KMS-11 (cell line): ENCODE measurements around the gene PLP1.

Experiments
- H2AFZ ChIP-seq: fragments of 200-600 bp; sonication (generic); 2 replicates; pipeline ENCODE4 v1.6.1; 2016; ENCODE audit warnings: antibody characterized with exemption, mixed run types, low read depth
- H3K27ac ChIP-seq: fragments of 200-600 bp; sonication (generic); 2 replicates; pipeline ENCODE4 v1.6.1; 2016; ENCODE audit warnings: mild to moderate bottlenecking, mixed run types
- H3K27me3 ChIP-seq: fragments of 200-600 bp; sonication (generic); 2 replicates; pipeline ENCODE4 v1.6.1; 2017; ENCODE audit warnings: mild to moderate bottlenecking, low read depth, mixed run types, moderate library complexity; ENCODE audit not compliant: insufficient read depth
- H3K36me3 ChIP-seq: fragments of 200-600 bp; sonication (generic); 2 replicates; pipeline ENCODE4 v1.6.1; 2017; ENCODE audit warnings: mild to moderate bottlenecking, mixed run types; ENCODE audit not compliant: insufficient read depth
- H3K4me1 ChIP-seq: fragments of 200-600 bp; sonication (generic); 2 replicates; pipeline ENCODE4 v1.6.1; 2016; ENCODE audit warnings: mild to moderate bottlenecking, low read depth, mixed run types; ENCODE audit not compliant: poor library complexity, severe bottlenecking
- H3K4me2 ChIP-seq: fragments of 200-600 bp; sonication (generic); 2 replicates; pipeline ENCODE4 v1.7.0; 2016; ENCODE audit warnings: mild to moderate bottlenecking, mixed run types
- H3K4me3 ChIP-seq: fragments of 200-600 bp; sonication (generic); IDR thresholded peaks from 2 replicates; pipeline ENCODE4 v1.6.1; 2017; ENCODE audit warnings: low read depth, low read length, mixed read lengths; ENCODE audit not compliant: insufficient read depth
- H3K79me2 ChIP-seq: fragments of 200-600 bp; sonication (generic); 2 replicates; pipeline ENCODE4 v1.6.1; 2016; ENCODE audit warnings: low read depth, mixed run types; ENCODE audit not compliant: insufficient read depth
- H3K9ac ChIP-seq: fragments of 200-600 bp; sonication (generic); 2 replicates; pipeline ENCODE4 v1.6.1; 2016; ENCODE audit warnings: mild to moderate bottlenecking, mixed run types
- H4K20me1 ChIP-seq: fragments of 200-600 bp; sonication (generic); 2 replicates; pipeline ENCODE4 v1.6.1; 2016; ENCODE audit warnings: mild to moderate bottlenecking, mixed run types; ENCODE audit not compliant: insufficient read depth
- TF ChIP-seq, protein P1 (sequence below): fragments of 200-600 bp; sonication (generic); conservative IDR thresholded peaks from 2 replicates; pipeline ENCODE4 v1.6.1; 2017; ENCODE audit warnings: low read depth, mild to moderate bottlenecking, antibody characterized with exemption, low read length, moderate library complexity, mixed read lengths

The PLP1 gene

DNA sequence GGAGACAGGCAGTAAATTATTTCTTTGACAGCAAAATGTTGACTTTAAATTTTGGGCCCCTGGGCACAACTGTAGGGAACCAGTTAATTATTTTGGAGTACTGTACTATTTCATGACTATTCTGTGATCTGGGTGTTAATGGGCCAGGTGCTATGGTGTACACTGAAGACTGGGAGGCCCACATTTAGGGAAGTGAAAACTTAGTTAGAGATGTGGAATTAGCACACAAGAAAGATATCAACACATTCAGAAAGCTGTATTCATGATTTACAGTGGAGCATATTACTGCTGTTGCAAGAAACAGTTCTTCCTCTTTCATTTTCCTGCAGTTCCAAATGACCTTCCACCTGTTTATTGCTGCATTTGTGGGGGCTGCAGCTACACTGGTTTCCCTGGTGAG, 12.4 kb downstream of the PLP1 start:
- H3K79me2 ChIP-seq = no peaks in the 10 kb centered on the region
- TF ChIP-seq, protein P1, sequence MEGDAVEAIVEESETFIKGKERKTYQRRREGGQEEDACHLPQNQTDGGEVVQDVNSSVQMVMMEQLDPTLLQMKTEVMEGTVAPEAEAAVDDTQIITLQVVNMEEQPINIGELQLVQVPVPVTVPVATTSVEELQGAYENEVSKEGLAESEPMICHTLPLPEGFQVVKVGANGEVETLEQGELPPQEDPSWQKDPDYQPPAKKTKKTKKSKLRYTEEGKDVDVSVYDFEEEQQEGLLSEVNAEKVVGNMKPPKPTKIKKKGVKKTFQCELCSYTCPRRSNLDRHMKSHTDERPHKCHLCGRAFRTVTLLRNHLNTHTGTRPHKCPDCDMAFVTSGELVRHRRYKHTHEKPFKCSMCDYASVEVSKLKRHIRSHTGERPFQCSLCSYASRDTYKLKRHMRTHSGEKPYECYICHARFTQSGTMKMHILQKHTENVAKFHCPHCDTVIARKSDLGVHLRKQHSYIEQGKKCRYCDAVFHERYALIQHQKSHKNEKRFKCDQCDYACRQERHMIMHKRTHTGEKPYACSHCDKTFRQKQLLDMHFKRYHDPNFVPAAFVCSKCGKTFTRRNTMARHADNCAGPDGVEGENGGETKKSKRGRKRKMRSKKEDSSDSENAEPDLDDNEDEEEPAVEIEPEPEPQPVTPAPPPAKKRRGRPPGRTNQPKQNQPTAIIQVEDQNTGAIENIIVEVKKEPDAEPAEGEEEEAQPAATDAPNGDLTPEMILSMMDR = no peak
- no peak overlapping the region for H3K4me3 ChIP-seq
- H3K27ac ChIP-seq = no peak overlapping the region
- no peak overlapping the region for H3K4me2 ChIP-seq
- H3K4me1 ChIP-seq = peaks cover 3% of the 10 kb centered on the region
- no peaks in the 10 kb centered on the region for H3K36me3 ChIP-seq
- H3K9ac ChIP-seq = no peak overlapping the region
- no peaks in the 10 kb centered on the region for H3K27me3 ChIP-seq
- no peaks in the 10 kb centered on the region for H4K20me1 ChIP-seq
- no peak overlapping the region for H2AFZ ChIP-seq

DNA sequence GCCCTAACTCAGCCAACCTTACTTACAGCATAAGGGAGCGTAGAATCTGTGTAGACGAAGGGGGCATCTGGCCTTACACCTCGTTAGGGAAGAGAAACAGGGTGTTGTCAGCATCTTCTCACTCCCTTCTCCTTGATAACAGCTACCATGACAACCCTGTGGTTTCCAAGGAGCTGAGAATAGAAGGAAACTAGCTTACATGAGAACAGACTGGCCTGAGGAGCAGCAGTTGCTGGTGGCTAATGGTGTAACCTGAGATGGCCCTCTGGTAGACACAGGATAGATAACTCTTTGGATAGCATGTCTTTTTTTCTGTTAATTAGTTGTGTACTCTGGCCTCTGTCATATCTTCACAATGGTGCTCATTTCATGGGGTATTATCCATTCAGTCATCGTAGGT, 14.6 kb downstream of the PLP1 start:
- H3K27me3 ChIP-seq = no peaks in the 10 kb centered on the region
- no peaks in the 10 kb centered on the region for H3K79me2 ChIP-seq
- no peaks in the 10 kb centered on the region for H4K20me1 ChIP-seq
- peaks cover 3% of the 10 kb centered on the region for H3K4me1 ChIP-seq
- no peak overlapping the region for H3K27ac ChIP-seq
- no peak overlapping the region for H2AFZ ChIP-seq
- TF ChIP-seq, protein P1 = no peak
- H3K36me3 ChIP-seq = no peaks in the 10 kb centered on the region
- H3K4me2 ChIP-seq = no peak overlapping the region
- H3K9ac ChIP-seq = no peak overlapping the region
- H3K4me3 ChIP-seq = no peak overlapping the region

DNA sequence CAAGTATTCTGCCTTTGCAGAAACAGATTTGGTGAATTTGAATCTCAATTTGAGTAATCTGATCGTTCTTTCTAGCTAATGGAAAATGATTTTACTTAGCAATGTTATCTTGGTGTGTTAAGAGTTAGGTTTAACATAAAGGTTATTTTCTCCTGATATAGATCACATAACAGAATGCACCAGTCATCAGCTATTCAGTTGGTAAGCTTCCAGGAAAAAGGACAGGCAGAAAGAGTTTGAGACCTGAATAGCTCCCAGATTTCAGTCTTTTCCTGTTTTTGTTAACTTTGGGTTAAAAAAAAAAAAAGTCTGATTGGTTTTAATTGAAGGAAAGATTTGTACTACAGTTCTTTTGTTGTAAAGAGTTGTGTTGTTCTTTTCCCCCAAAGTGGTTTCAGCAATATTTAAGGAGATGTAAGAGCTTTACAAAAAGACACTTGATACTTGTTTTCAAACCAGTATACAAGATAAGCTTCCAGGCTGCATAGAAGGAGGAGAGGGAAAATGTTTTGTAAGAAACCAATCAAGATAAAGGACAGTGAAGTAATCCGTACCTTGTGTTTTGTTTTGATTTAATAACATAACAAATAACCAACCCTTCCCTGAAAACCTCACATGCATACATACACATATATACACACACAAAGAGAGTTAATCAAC, 15.3 kb downstream of the PLP1 start:
- TF ChIP-seq, protein P1 = no peak
- H3K36me3 ChIP-seq = no peaks in the 10 kb centered on the region
- H3K4me2 ChIP-seq = no peak overlapping the region
- H2AFZ ChIP-seq = no peak overlapping the region
- H3K4me1 ChIP-seq = peaks cover 3% of the 10 kb centered on the region
- H3K27me3 ChIP-seq = no peaks in the 10 kb centered on the region
- no peak overlapping the region for H3K4me3 ChIP-seq
- no peaks in the 10 kb centered on the region for H4K20me1 ChIP-seq
- no peaks in the 10 kb centered on the region for H3K79me2 ChIP-seq
- H3K27ac ChIP-seq = no peak overlapping the region
- no peak overlapping the region for H3K9ac ChIP-seq

DNA sequence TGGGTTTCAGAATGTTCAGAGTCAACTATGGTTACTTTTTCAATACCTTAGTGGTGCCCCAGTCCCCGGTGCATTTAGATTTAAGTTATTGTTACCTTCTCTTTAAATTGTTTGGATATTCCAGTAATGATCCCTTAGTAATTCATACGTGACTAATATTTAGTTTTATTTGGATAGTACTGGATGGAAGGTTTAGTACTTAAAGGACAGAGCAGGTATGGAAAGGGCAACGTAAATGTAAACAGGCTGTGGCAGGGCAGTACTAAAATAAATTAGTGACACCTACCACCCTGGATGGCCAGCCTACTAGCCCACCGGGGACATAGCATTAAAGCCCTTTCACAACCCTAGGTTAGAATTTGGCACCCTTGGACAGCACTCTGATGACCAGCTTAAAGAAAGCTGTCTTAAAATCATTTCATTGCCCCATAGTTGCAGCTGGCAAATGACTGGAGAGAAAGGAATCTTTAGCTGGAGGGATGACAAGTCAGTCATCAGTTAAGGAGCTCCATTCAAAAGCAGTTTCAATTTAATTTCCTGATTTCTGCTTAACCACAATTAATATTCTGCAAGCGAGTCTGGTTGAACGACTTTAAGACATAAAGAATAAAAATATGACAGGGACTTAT, 16.4 kb downstream of the PLP1 start:
- TF ChIP-seq, protein P1 = no peak
- peaks cover 3% of the 10 kb centered on the region for H3K4me1 ChIP-seq
- no peak overlapping the region for H2AFZ ChIP-seq
- H3K79me2 ChIP-seq = no peaks in the 10 kb centered on the region
- no peak overlapping the region for H3K9ac ChIP-seq
- no peaks in the 10 kb centered on the region for H4K20me1 ChIP-seq
- no peak overlapping the region for H3K27ac ChIP-seq
- H3K27me3 ChIP-seq = no peaks in the 10 kb centered on the region
- no peak overlapping the region for H3K4me3 ChIP-seq
- no peaks in the 10 kb centered on the region for H3K36me3 ChIP-seq
- no peak overlapping the region for H3K4me2 ChIP-seq
